AG04450 (cell line): Measurements from ENCODE around the gene RCN1. TPM values are rescaled to one million over a fixed set of nuclear protein-coding genes. Genes with fewer than 3 reads are reported as not detected.
"Not testable (repeated sequence)": the region's sequence is repeated elsewhere in the genome, so short reads cannot be mapped to it uniquely, and the experiment has no call there.

Experiments used
- CTCF ChIA-PET: fragments of 300-600, 350-600 bp; formaldehyde crosslinking; extraction: SDS; loops from one replicate; lab custom pipeline; 2022; ENCODE audit warnings: antibody characterized with exemption, inconsistent platforms; lab: Charles Lee
- POLR2A ChIA-PET: fragments of 350-600 bp; formaldehyde crosslinking; extraction: SDS; loops from one replicate; lab custom pipeline; 2021; ENCODE audit warnings: antibody characterized with exemption, inconsistent platforms; lab: Yijun Ruan, JAX
- DNase-seq: peaks from one replicate; pipeline ENCODE4 v3.0.0-alpha.2; 2011; ENCODE audit warnings: low read depth, low spot score
- H3K27ac ChIP-seq: one replicate; pipeline ENCODE4 v1.5.1; 2012; ENCODE audit warnings: low read depth, low read length, control low read depth
- H3K27me3 ChIP-seq: one replicate; pipeline ENCODE4 v1.6.0; 2012; ENCODE audit warnings: low read length; ENCODE audit not compliant: control insufficient read depth, insufficient read depth
- H3K4me3 ChIP-seq: 2 replicates; pipeline ENCODE4 v1.5.1; 2011; ENCODE audit warnings: mild to moderate bottlenecking, low read depth, low read length, control low read depth
- H3K9me3 ChIP-seq: 2 replicates; pipeline ENCODE4 v1.5.1; 2012; ENCODE audit warnings: low read length; ENCODE audit not compliant: control insufficient read depth, insufficient read depth
- CTCF ChIP-seq: IDR thresholded peaks from 2 replicates; pipeline ENCODE4 v1.5.1; 2011; ENCODE audit warnings: low read depth, low read length, control low read depth, inconsistent platforms
- polyA plus RNA-seq: library from polyadenylated mRNA; depleted of rRNA; stranded (reverse); fragments of >200 nt; gene quantifications from 2 replicates; pipeline ENCODE4 v1.2.3, GENCODE V29; 2011

RCN1 gene
- polyA plus RNA-seq, 1 experiment, result 448 TPM

- Histone ChIP-seq H3K9me3 (no peaks in the 10 kb centered on the region), H3K27ac (no peak overlapping the region), H3K27me3 (no peaks in the 10 kb centered on the region), H3K4me3 (no peak overlapping the region)
- no peak for TF ChIP-seq CTCF
- no peak for DNase-seq
- ChIA-PET POLR2A (no interaction called here), CTCF (no interaction called here)
Measured at GRCh38 chr11:32116668-32117067, 25.8 kb downstream of the RCN1 start.

GRCh38 chr11:32118025-32118974 is 27.4 kb downstream of the RCN1 start:
- POLR2A ChIA-PET, result no interaction called here
- H3K27me3 ChIP-seq, result no peaks in the 10 kb centered on the region
- no peak for DNase-seq
- H3K4me3 ChIP-seq, result no peak overlapping the region
- no peaks in the 10 kb centered on the region for H3K9me3 ChIP-seq
- TF ChIP-seq CTCF, result no peak
- CTCF ChIA-PET, result no interaction called here
- peak overlapping the region; percentile 21 for H3K27ac ChIP-seq

- H3K9me3 ChIP-seq, H3K27me3 ChIP-seq, POLR2A ChIA-PET, H3K4me3 ChIP-seq, DNase-seq, CTCF ChIA-PET, H3K27ac ChIP-seq: not testable (repeated sequence)
Measured at GRCh38 chr11:32119139-32119538, 28.3 kb downstream of the RCN1 start.

GRCh38 chr11:32121012-32121411 is 30.1 kb downstream of the RCN1 start:
- no peaks in the 10 kb centered on the region for H3K27me3 ChIP-seq
- H3K27ac ChIP-seq, result no peak overlapping the region
- POLR2A ChIA-PET, result no interaction called here
- DNase-seq, result no peak
- TF ChIP-seq CTCF, result no peak
- no peaks in the 10 kb centered on the region for H3K9me3 ChIP-seq
- no peak overlapping the region for H3K4me3 ChIP-seq
- CTCF ChIA-PET, result no interaction called here

GRCh38 chr11:32122200-32122599 is 31.3 kb downstream of the RCN1 start:
- no peaks in the 10 kb centered on the region; the same call in 1 of the 2 replicates for H3K9me3 ChIP-seq
- H3K4me3 ChIP-seq, result no peak overlapping the region
- no peak overlapping the region for H3K27ac ChIP-seq
- POLR2A ChIA-PET, result no interaction called here
- CTCF ChIA-PET, result no interaction called here
- no peak for TF ChIP-seq CTCF
- no peaks in the 10 kb centered on the region for H3K27me3 ChIP-seq
- no peak for DNase-seq
